HG03432 (cell line): ENCODE measurements around the gene LRRC8D.
"Not testable (repeated sequence)": the region's sequence is repeated elsewhere in the genome, so short reads cannot be mapped to it uniquely, and the experiment has no call there.

Source experiments
- ATAC-seq: cut with Tn5 transposase; IDR thresholded peaks from one replicate; pipeline ENCODE4 v1.9.1; 2021; ENCODE audit warnings: mild to moderate bottlenecking, moderate library complexity; ENCODE audit not compliant: unreplicated experiment

LRRC8D gene

GRCh38 chr1:89820422-89821321 is at the start of gene LRRC8D:
LRRC8D (plus strand) TSS chr1:89821032; CDS start chr1:89933069, 112,037 bp downstream.
- ATAC-seq: peak; percentile 86

- no peak for ATAC-seq
These were observed 48.8 kb upstream of the LRRC8D start for GRCh38 chr1:89771991-89772560.

GRCh38 chr1:89776104-89776503 is 44.7 kb upstream of the LRRC8D start:
- ATAC-seq: not testable (repeated sequence)

- not testable (repeated sequence) for ATAC-seq
These were observed 43.6 kb upstream of the LRRC8D start for GRCh38 chr1:89777271-89777670.

GRCh38 chr1:89779151-89779940 is 41.5 kb upstream of the LRRC8D start:
- ATAC-seq: no peak

GRCh38 chr1:89780721-89781120 is 40.1 kb upstream of the LRRC8D start:
- ATAC-seq: no peak

GRCh38 chr1:89781494-89782126 is 39.2 kb upstream of the LRRC8D start:
- ATAC-seq: peak; percentile 89

GRCh38 chr1:89786628-89787214 is 34.1 kb upstream of the LRRC8D start:
- no peak for ATAC-seq

GRCh38 chr1:89790592-89790991 is 30.2 kb upstream of the LRRC8D start:
- no peak for ATAC-seq

GRCh38 chr1:89791064-89791726 is 29.6 kb upstream of the LRRC8D start:
- ATAC-seq: no peak

- no peak for ATAC-seq
These were observed 26.4 kb upstream of the LRRC8D start for GRCh38 chr1:89794406-89794805.

- ATAC-seq: not testable (repeated sequence)
These were observed 25.3 kb upstream of the LRRC8D start for GRCh38 chr1:89795571-89795970.

GRCh38 chr1:89797876-89798275 is 23.0 kb upstream of the LRRC8D start:
- not testable (repeated sequence) for ATAC-seq

- no peak for ATAC-seq
These were observed 21.3 kb upstream of the LRRC8D start for GRCh38 chr1:89799495-89799894.

GRCh38 chr1:89800022-89800655 is 20.7 kb upstream of the LRRC8D start:
- ATAC-seq: no peak

- no peak for ATAC-seq
These were observed 20.1 kb upstream of the LRRC8D start for GRCh38 chr1:89800718-89801117.

- no peak for ATAC-seq
These were observed 18.8 kb upstream of the LRRC8D start for GRCh38 chr1:89802051-89802450.

GRCh38 chr1:89802841-89803240 is 18.0 kb upstream of the LRRC8D start:
- no peak for ATAC-seq

- ATAC-seq: peak; percentile 90
These were observed 16.1 kb upstream of the LRRC8D start for GRCh38 chr1:89804642-89805237.
